Measurements from ENCODE around the gene HCST.
"Not testable (repeated sequence)": the region's sequence is repeated elsewhere in the genome, so short reads cannot be mapped to it uniquely, and the experiment has no call there.

The HCST gene

GRCh38 chr19:35907377-35907745 lies 5.0 kb downstream of the HCST start:
- DNase-seq, result no peak

- DNase-seq, result peak; percentile 64
Observed at GRCh38 chr19:35908010-35908441, 5.7 kb downstream of the HCST start, which contains the start of gene TYROBP. Gene TYROBP (minus strand): TSS chr19:35908295. CDS start chr19:35908228, 67 bp downstream.

GRCh38 chr19:35908973-35909683 lies 6.8 kb downstream of the HCST start:
- peak; percentile 100 for DNase-seq

GRCh38 chr19:35909684-35910035 lies 7.3 kb downstream of the HCST start:
- DNase-seq, result no peak

GRCh38 chr19:35910355-35910754 lies 8.0 kb downstream of the HCST start:
- not testable (repeated sequence) for DNase-seq

- peak; percentile 32 for DNase-seq
Observed at GRCh38 chr19:35911173-35911572, 8.8 kb downstream of the HCST start.

- DNase-seq, result no peak
Observed at GRCh38 chr19:35911790-35912189, 9.5 kb downstream of the HCST start.

- peak; percentile 49 for DNase-seq
Observed at GRCh38 chr19:35913589-35913988, 11.3 kb downstream of the HCST start.

- DNase-seq, result peak; percentile 69
Observed at GRCh38 chr19:35915443-35915842, 13.1 kb downstream of the HCST start.

- no peak for DNase-seq
Observed at GRCh38 chr19:35919306-35919705, 17.0 kb downstream of the HCST start.

GRCh38 chr19:35921012-35921411 lies 18.7 kb downstream of the HCST start:
- no peak for DNase-seq

- DNase-seq, result no peak
Observed at GRCh38 chr19:35925501-35925900, 23.2 kb downstream of the HCST start.

- DNase-seq, result no peak
Observed at GRCh38 chr19:35928507-35928906, 26.2 kb downstream of the HCST start.

GRCh38 chr19:35929876-35930275 lies 27.5 kb downstream of the HCST start:
- DNase-seq, result peak; percentile 53

- peak; percentile 100 for DNase-seq
Observed at GRCh38 chr19:35931161-35931873, 29.0 kb downstream of the HCST start.

GRCh38 chr19:35931874-35932202 lies 29.5 kb downstream of the HCST start:
- no peak for DNase-seq

- DNase-seq, result no peak
Observed at GRCh38 chr19:35932291-35932936, 30.1 kb downstream of the HCST start.

GRCh38 chr19:35935911-35936737 lies 33.8 kb downstream of the HCST start, which contains the start of gene LRFN3:
Gene LRFN3 (plus strand): TSS chr19:35936374. CDS start chr19:35939426, 3,052 bp downstream.
- DNase-seq, result peak; percentile 46

GRCh38 chr19:35936738-35937268 lies 34.5 kb downstream of the HCST start:
- DNase-seq, result no peak

- DNase-seq, result no peak
Observed at GRCh38 chr19:35937345-35938281, 35.3 kb downstream of the HCST start.

All from MV-4-11 (cell line).